ENCODE results near the gene RTL10.
"Not testable (repeated sequence)": the region's sequence is repeated elsewhere in the genome, so short reads cannot be mapped to it uniquely, and the experiment has no call there.

Gene RTL10

DNA sequence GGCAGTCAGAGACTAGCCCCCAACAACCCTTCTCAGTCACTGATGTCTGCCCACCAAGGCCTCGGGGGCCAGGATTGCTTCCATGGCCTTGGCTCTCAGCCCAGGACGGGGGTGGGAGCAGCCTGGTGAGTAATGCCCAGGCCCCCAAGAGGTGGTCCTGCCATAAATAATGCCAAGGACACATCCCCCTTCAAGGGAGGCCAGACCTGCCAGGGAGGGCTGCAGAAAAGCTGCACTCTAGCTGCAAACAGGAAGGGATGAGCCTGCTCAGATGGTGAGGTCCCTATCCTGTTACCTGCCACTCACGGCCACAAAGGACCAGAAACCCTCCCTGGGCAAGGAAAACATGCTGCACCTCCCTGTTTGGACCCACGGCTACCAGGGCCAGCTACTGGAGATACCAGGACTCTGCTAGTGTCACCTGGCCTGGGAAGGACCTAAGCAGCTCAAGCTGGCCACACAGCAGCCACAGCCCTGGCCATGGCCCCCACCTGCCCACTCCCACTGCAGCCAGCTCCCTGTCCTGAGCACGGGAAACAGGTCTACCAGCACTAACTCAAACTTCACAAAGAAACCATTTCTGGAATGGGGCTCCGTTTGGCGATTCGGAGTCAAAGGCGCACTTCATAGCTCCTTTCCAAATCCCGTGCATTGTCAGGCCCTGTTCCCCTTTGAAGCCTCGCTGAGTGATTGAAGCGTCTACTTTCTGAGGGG is 12.1 kb downstream of the RTL10 start:
- DNase-seq = no peak

- no peak for DNase-seq
Measured at GRCh38 chr22:19841641-19842392, 12.9 kb downstream of the RTL10 start.

- DNase-seq = no peak
Measured at GRCh38 chr22:19840955-19841640, 13.6 kb downstream of the RTL10 start.

GRCh38 chr22:19840059-19840458 is 14.6 kb downstream of the RTL10 start:
- DNase-seq = no peak

DNA sequence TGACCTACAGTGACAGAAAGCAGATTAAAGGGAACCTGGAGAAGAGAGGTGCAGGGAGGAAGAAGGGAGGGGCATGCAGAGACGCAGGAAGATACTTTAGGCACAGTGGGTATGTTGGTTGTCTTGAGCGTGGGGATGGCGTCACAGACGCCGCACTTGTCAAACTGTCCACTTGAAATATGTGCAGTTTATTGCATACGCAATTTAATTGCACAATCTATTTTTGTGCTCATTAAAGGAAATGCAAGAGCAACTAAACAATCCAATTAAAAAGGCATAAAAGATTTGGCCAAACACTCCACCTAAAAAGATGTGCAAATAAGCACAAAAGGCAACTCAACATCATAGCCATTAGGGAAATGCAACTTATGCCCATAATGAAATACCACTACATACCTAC is 16.8 kb downstream of the RTL10 start:
- no peak for DNase-seq

- no peak for DNase-seq
Measured at GRCh38 chr22:19836512-19836911, 18.2 kb downstream of the RTL10 start.

GRCh38 chr22:19834599-19834998 is 20.1 kb downstream of the RTL10 start:
- no peak for DNase-seq

DNA sequence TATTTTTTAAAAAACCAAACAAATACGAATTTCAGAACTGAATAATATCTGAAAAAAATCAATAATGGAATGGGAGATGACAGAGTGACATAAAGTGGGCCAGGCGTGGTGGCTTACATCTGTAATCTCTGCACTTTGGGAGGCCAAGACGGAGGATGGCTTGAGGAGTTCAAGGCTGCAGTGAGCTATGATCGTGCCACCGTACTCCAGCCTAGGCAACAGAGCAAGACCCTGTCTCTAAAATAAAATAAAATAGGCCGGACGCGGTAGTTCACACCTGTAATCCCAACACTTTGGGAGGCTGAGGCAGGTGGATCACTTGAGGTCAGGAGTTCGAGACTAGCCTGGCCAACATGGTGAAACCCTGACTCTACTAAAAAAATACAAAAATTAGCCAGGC is 21.3 kb downstream of the RTL10 start:
- not testable (repeated sequence) for DNase-seq

- DNase-seq = no peak
Measured at GRCh38 chr22:19832476-19833108, 22.1 kb downstream of the RTL10 start.

DNA sequence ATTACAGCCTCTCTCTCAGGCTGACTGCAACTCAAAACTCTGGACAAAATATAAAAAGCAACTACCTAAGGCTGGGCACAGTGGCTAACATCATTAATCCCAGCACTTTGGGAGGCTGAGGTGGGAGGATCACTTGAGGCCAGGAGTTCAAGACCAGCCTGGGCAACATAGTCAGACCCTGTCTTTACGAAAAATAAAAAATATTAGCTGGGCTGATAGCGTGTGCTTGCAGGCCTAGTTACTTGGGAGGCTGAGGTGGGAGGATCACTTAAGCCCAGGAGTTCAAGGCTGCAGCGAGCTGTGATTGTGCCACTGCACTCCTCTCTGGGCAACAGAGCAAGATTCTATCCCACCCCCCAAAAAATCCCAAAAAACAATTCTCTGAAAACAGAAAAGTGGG is 22.7 kb downstream of the RTL10 start:
- DNase-seq = not testable (repeated sequence)

- DNase-seq = no peak
Measured at GRCh38 chr22:19831016-19831415, 23.7 kb downstream of the RTL10 start.

DNA sequence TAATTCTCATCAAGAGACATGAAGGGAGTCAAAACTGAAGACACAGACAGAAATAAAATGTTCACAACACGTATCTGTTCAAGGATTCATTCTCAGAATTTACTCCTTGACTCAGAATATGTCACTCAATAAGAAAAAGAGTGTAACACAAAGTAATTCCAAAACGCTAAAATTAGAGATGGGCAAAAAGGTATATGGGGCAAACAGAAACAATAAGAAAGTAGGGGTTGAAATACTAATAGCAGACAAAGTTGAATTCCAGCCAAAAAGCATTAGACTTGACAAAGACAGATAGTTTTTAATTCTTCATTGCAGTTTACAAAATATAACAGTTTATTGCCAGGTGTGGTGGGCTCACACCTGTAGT is 26.7 kb downstream of the RTL10 start:
- DNase-seq = no peak

DNA sequence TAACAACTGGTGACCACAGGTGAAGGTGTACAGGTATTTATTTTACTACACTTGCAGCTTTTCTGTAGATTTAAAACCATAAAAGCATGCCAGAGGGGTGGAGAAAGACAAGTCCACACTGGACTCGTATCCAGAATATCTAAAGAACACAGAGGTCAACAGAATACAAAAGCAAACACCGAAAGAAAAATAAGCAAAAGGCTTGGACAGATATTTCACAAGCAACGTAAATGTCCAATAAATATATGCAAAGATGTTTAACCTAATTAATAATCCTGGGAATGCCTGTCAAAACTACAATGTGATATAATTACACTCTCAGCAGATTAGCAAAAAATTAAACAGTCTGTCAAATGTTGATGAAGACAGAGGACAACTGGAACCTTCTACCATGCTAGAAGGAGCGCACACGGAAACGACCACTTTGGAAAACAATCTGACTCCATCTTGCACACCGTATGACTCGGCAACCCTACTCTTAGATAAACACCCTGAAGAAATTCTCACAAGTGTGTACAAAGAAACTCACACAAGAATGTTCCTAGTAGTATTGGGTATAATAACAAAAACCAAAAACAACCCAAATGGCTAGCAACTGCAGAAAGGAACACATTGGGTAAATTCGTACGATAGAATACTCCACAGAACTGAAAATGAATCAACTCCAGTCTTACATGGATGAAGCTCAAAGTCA is 27.2 kb downstream of the RTL10 start:
- DNase-seq = no peak

DNA sequence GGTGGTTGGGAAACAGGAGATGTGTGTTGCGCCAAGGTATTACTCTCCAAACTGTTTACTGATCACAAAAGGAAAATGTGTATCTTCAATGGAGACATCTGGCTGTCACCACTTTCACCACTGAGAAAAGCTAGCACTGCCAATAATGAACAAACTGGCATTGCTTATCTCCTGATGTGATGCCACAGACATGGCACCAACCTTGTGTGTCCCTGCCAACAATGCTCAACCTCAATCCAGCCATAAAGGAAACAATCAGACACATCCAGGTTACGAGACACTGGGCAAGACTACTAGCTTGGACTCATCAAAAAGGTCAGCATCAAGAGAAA is 28.1 kb downstream of the RTL10 start:
- no peak for DNase-seq

GRCh38 chr22:19825904-19826618 is 28.6 kb downstream of the RTL10 start:
- no peak for DNase-seq

DNA sequence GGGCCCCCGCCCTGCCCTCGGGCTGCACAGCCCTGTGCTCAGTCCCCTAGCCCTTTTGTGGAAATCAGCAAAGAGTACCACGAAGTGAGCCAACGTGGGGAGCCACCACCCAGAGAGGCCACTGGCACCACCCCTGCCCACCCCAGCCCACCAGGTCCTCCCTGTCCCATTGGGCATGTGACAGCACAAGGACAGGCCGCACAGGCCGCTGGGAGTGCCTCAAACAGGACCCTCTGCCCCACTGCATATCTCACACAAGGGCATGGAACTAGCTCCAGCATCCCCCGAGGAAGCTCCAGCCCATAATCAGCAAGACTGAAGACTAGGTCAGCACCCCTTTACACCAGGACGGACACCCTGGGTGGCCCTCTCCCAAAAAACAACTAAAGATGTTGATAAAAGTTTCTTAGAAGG is 29.7 kb downstream of the RTL10 start:
- DNase-seq = no peak

- DNase-seq = no peak
Measured at GRCh38 chr22:19824212-19824925, 30.3 kb downstream of the RTL10 start.

- DNase-seq = no peak
Measured at GRCh38 chr22:19823902-19824211, 30.8 kb downstream of the RTL10 start.

DNA sequence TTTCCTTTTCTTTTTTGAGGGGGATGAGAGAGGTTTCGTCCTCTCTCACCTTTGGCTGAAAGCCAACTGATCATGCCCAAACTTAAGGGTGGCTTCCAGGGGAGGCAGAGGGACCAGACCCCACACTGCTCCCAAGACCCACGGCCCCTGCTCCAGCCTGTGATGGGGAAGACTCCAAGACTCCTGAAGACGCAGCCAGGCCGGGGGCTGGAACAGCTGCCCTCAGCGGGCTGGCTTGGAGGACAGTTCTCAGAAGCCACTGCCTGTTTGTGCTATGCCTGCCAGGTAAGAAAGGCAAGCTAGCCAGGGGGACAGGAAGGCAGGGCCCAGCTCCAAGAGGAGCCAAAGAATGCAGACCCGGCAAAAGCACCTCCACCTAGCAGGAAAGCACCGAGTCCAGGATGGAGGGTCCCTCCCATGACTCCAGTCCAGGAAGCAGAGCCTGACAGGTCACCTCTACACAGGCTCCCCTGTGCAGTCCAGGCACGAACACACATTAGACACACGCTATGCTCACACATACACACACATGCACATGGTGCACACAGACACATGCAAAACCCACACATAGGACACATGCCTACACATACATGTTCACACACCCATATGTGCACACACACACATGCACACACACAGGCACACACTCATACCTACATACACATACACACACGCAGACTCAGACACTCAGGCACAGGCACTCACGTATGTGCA is 31.3 kb downstream of the RTL10 start:
- DNase-seq = no peak

DNA sequence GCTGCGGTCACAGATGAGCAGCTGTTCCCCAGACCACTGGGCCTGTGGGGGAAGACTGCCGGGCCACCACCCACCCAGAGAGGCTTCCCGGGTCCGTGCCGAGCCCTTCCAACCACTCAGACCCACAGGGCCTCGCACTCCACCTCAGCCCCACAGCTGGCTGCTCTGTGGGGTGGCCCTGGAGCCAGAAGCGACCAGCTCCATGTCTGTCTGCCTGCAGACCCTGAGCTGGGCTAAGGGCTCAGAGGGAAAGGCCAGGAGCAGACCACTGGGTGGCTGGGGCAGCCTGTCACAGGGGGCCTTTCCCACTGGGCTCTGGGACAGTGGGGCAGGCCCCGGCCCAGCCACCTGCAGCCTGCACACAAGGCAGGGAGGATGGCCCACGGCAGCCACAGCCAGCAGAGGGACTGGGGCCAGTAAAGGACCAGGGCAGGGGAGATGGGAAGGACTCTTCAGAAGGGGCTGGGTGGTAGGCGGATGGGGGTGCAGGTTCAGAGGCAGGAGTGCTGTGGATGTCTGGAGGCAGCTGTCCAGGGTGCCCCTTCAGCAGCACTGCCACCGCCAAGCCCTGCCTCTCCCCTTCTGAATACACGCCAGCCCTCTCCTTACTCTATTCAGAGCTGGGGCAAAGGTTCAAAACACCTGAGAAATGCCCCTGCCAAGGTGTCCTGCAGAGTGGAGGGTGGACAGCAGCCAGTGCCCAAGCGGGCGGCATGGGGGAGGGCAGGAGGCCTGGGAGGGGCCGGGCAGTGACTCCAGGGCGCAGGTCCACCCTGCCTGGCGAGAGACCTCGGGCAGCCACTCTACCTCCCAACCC is 32.2 kb downstream of the RTL10 start:
- DNase-seq = no peak

Measured in NCI-H187 treated with DMSO at 0.1 percent for 48 hours (cell line).